ENCODE data around the gene C11orf42.

GRCh38 chr11:6196396-6196795, 9.0 kb upstream of the C11orf42 start:
- TF ChIP-seq POLR2A (IDR thresholded peaks at IDR 0.05) (no peak), CTCF (IDR thresholded peaks at IDR 0.05) (no peak)

Data from body of pancreas (tissue), 4 donors.